Liver (tissue), 9 donors: Measurements from ENCODE around the gene RGP1. TPM values are rescaled to one million over a fixed set of nuclear protein-coding genes. Genes with fewer than 3 reads are reported as not detected.

ENCODE experiments used
- DNase-seq: peaks from one replicate; pipeline ENCODE4 v3.0.0-alpha.2; 2017; ENCODE audit warnings: low spot score
- H3K27ac ChIP-seq, 2 donors: one replicate each; pipeline ENCODE4 v1.7.0; 2013; ENCODE audit warnings: inconsistent platforms in 2 of 2, low read length in 2 of 2, control low read depth in 1 of 2, low read depth in 1 of 2, mild to moderate bottlenecking in 1 of 2
- H3K27me3 ChIP-seq, 4 donors: one replicate each; pipeline versions ENCODE4 v1.6.1 to v1.7.0; 2013; ENCODE audit warnings: low read length in 3 of 4, inconsistent platforms in 1 of 4, mild to moderate bottlenecking in 1 of 4, moderate library complexity in 1 of 4; ENCODE audit not compliant: control insufficient read depth in 4 of 4, insufficient read depth in 4 of 4
- H3K36me3 ChIP-seq, 4 donors: one replicate each; pipeline versions ENCODE4 v1.6.1 to v1.7.0; 2013; ENCODE audit warnings: low read length in 3 of 4, mild to moderate bottlenecking in 3 of 4, low read depth in 1 of 4, moderate library complexity in 1 of 4; ENCODE audit not compliant: control insufficient read depth in 4 of 4, insufficient read depth in 3 of 4
- H3K4me1 ChIP-seq, 4 donors: one replicate each; pipeline versions ENCODE4 v1.6.1 to v1.7.0; 2013; ENCODE audit warnings: low read length in 3 of 4, mild to moderate bottlenecking in 3 of 4, moderate library complexity in 1 of 4; ENCODE audit not compliant: control insufficient read depth in 4 of 4, insufficient read depth in 4 of 4
- H3K4me3 ChIP-seq, 3 donors: one replicate each; pipeline versions ENCODE4 v1.6.1 to v1.7.0; 2013; ENCODE audit warnings: low read length in 3 of 3, control low read depth in 1 of 3, low read depth in 1 of 3, mild to moderate bottlenecking in 1 of 3
- H3K9ac ChIP-seq, 2 donors: one replicate each; pipeline ENCODE4 v1.7.0; 2013; ENCODE audit warnings: low read length in 2 of 2, mild to moderate bottlenecking in 2 of 2, moderate library complexity in 2 of 2, control low read depth in 1 of 2, low read depth in 1 of 2
- H3K9me3 ChIP-seq, 4 donors: one replicate each; pipeline versions ENCODE4 v1.6.1 to v1.7.0; 2013; ENCODE audit warnings: low read length in 3 of 4; ENCODE audit not compliant: control insufficient read depth in 4 of 4
- EGR1 ChIP-seq, 2 donors: IDR thresholded peaks; 2 replicates each; pipeline ENCODE4 v1.6.1; 2016 to 2018; ENCODE audit warnings: antibody characterized with exemption in 2 of 2, low read depth in 2 of 2
- FOXA1 ChIP-seq: IDR thresholded peaks from 2 replicates; pipeline ENCODE4 v1.6.1; 2016; ENCODE audit warnings: antibody characterized with exemption
- FOXA2 ChIP-seq: IDR thresholded peaks from 2 replicates; pipeline ENCODE4 v1.6.1; 2016; ENCODE audit warnings: antibody characterized with exemption
- GABPA ChIP-seq, 2 donors: IDR thresholded peaks in 1 of 2; conservative IDR thresholded peaks in 1 of 2; 2 replicates each; pipeline ENCODE4 v1.6.1; 2016; ENCODE audit warnings: antibody characterized with exemption in 2 of 2, mild to moderate bottlenecking in 1 of 2, moderate library complexity in 1 of 2
- HNF4A ChIP-seq, 2 donors: conservative IDR thresholded peaks; 2 replicates each; pipeline ENCODE4 v1.6.1; 2016; ENCODE audit warnings: antibody characterized with exemption in 2 of 2, mild to moderate bottlenecking in 2 of 2
- HNF4G ChIP-seq: IDR thresholded peaks from 2 replicates; pipeline ENCODE4 v1.6.1; 2016; ENCODE audit warnings: antibody characterized with exemption
- JUND ChIP-seq, 2 donors: IDR thresholded peaks; 2 replicates each; pipeline ENCODE4 v1.6.1; 2016; ENCODE audit warnings: antibody characterized with exemption in 2 of 2
- NR2F2 ChIP-seq: IDR thresholded peaks from 2 replicates; pipeline ENCODE4 v1.6.1; 2016; ENCODE audit warnings: antibody characterized with exemption
- RAD21 ChIP-seq, 2 donors: IDR thresholded peaks; 2 replicates each; pipeline ENCODE4 v1.6.1; 2016; ENCODE audit warnings: antibody characterized with exemption in 2 of 2, mild to moderate bottlenecking in 2 of 2
- RXRA ChIP-seq, 2 donors: IDR thresholded peaks; 2 replicates each; pipeline ENCODE4 v1.6.1; 2017 to 2018; ENCODE audit warnings: antibody characterized with exemption in 2 of 2, mild to moderate bottlenecking in 1 of 2
- SP1 ChIP-seq: IDR thresholded peaks from 2 replicates; pipeline ENCODE4 v1.6.1; 2018; ENCODE audit warnings: antibody characterized with exemption, mild to moderate bottlenecking
- WGBS: extraction: QIAGEN DNeasy Blood & Tissue Kit; methylation state at CpG from one replicate; pipeline ENCODE4 v1.1.7; 2013; 5-methylcytosine and 5-hydroxymethylcytosine counted together
- polyA plus RNA-seq, 2 donors: library from polyadenylated mRNA; stranded (reverse) in 1 of 2; unstranded in 1 of 2; fragments of 200-250 nt in 1 of 2; fragments of >200 nt in 1 of 2; fragmentation: Nextera tagmentation in 1 of 2; extraction: Ambion mirVana in 1 of 2; gene quantifications; one replicate each; pipeline versions ENCODE4 v1.2.1 to v1.2.3, GENCODE V29; 2013 to 2015
- total RNA-seq, 2 donors: library from RNA; depleted of rRNA; stranded (reverse); fragments of >200 nt; gene quantifications; one replicate each; pipeline ENCODE4 v1.2.3, GENCODE V29; 2014
- TF ChIP-seq, protein P1 (sequence below): IDR thresholded peaks from 2 replicates; pipeline ENCODE4 v1.6.1; 2016; ENCODE audit warnings: antibody characterized with exemption
- TF ChIP-seq, protein P2 (sequence below): IDR thresholded peaks from 2 replicates; pipeline ENCODE4 v1.6.1; 2016; ENCODE audit warnings: antibody characterized with exemption
- TF ChIP-seq, protein P3 (sequence below): fragments of 150-350 bp; IDR thresholded peaks from 2 replicates; pipeline ENCODE4 v1.5.1; 2017; ENCODE audit warnings: improper control_type of control experiment, low read depth, low read length; ENCODE audit not compliant: missing input control
- TF ChIP-seq, protein P4 (sequence below): IDR thresholded peaks from 2 replicates; pipeline ENCODE4 v1.6.1; 2016; ENCODE audit warnings: antibody characterized with exemption, mild to moderate bottlenecking
- TF ChIP-seq, protein P5 (sequence below): IDR thresholded peaks from 2 replicates; pipeline ENCODE4 v1.6.1; 2016; ENCODE audit warnings: antibody characterized with exemption
- donor health status: healthy.
- donor health status: healthy.
- donor health status: healthy.
- donor health status: healthy.
- donor health status: healthy.

RGP1 gene
- total and polyA plus RNA-seq, 4 donors = 2.6 to 10.7 (median 5.9) TPM

DNA sequence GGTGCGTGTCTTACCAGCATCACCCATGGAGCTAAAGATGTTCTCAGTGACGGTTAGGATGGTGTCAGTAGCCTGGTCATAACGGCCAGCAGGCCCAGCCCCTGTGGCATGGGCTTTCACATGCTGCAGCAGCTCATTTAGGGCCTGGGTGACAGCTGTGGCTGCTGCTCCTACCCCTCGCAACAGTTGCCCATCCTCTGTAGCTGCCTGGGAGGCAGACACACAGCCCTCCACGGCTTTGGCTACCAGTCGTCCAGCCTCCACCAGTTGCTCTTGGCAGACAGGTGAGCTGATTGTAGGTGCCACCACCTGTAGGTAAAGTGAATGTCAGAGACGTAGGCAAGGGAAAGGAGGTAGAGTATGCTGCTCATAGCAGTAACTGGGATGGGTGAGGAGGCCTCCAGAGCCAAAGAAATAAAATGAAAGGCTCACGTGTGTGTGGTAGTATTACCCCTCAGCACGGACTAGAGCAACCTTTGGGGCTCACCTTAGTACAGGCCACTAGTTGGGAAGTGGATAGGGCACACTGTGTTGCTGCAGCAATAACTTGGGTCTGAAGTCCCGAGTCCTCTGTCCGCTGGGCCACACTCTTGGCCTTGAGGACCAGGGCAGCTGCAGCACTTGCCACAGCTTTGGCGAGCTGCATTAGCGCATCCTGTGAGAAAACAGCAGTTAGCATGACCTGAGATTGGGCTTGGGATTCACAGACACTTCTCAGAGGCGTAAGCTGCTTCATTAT lies 31.8 kb upstream of the RGP1 start:
- H3K36me3 ChIP-seq = peaks cover 61 to 98% (median 92%) of the 10 kb centered on the region in 4 donors
- H3K27me3 ChIP-seq = no peaks in the 10 kb centered on the region
- H3K9me3 ChIP-seq = no peaks in the 10 kb centered on the region
- no peak overlapping the region for H3K4me3 ChIP-seq
- TF ChIP-seq RXRA (IDR thresholded peaks at IDR 0.05) = no peak
- TF ChIP-seq, protein P1, sequence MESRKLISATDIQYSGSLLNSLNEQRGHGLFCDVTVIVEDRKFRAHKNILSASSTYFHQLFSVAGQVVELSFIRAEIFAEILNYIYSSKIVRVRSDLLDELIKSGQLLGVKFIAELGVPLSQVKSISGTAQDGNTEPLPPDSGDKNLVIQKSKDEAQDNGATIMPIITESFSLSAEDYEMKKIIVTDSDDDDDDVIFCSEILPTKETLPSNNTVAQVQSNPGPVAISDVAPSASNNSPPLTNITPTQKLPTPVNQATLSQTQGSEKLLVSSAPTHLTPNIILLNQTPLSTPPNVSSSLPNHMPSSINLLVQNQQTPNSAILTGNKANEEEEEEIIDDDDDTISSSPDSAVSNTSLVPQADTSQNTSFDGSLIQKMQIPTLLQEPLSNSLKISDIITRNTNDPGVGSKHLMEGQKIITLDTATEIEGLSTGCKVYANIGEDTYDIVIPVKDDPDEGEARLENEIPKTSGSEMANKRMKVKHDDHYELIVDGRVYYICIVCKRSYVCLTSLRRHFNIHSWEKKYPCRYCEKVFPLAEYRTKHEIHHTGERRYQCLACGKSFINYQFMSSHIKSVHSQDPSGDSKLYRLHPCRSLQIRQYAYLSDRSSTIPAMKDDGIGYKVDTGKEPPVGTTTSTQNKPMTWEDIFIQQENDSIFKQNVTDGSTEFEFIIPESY = no peak
- TF ChIP-seq HNF4A (conservative IDR thresholded peaks at IDR 0.05) = no peak
- TF ChIP-seq NR2F2 = no peak
- TF ChIP-seq, protein P2, sequence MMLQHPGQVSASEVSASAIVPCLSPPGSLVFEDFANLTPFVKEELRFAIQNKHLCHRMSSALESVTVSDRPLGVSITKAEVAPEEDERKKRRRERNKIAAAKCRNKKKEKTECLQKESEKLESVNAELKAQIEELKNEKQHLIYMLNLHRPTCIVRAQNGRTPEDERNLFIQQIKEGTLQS = no peak
- TF ChIP-seq, protein P3, sequence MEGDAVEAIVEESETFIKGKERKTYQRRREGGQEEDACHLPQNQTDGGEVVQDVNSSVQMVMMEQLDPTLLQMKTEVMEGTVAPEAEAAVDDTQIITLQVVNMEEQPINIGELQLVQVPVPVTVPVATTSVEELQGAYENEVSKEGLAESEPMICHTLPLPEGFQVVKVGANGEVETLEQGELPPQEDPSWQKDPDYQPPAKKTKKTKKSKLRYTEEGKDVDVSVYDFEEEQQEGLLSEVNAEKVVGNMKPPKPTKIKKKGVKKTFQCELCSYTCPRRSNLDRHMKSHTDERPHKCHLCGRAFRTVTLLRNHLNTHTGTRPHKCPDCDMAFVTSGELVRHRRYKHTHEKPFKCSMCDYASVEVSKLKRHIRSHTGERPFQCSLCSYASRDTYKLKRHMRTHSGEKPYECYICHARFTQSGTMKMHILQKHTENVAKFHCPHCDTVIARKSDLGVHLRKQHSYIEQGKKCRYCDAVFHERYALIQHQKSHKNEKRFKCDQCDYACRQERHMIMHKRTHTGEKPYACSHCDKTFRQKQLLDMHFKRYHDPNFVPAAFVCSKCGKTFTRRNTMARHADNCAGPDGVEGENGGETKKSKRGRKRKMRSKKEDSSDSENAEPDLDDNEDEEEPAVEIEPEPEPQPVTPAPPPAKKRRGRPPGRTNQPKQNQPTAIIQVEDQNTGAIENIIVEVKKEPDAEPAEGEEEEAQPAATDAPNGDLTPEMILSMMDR = no peak
- no peak for TF ChIP-seq EGR1 (IDR thresholded peaks at IDR 0.05; ENCODE audit: low read depth in 2 of 2)
- TF ChIP-seq, protein P4, sequence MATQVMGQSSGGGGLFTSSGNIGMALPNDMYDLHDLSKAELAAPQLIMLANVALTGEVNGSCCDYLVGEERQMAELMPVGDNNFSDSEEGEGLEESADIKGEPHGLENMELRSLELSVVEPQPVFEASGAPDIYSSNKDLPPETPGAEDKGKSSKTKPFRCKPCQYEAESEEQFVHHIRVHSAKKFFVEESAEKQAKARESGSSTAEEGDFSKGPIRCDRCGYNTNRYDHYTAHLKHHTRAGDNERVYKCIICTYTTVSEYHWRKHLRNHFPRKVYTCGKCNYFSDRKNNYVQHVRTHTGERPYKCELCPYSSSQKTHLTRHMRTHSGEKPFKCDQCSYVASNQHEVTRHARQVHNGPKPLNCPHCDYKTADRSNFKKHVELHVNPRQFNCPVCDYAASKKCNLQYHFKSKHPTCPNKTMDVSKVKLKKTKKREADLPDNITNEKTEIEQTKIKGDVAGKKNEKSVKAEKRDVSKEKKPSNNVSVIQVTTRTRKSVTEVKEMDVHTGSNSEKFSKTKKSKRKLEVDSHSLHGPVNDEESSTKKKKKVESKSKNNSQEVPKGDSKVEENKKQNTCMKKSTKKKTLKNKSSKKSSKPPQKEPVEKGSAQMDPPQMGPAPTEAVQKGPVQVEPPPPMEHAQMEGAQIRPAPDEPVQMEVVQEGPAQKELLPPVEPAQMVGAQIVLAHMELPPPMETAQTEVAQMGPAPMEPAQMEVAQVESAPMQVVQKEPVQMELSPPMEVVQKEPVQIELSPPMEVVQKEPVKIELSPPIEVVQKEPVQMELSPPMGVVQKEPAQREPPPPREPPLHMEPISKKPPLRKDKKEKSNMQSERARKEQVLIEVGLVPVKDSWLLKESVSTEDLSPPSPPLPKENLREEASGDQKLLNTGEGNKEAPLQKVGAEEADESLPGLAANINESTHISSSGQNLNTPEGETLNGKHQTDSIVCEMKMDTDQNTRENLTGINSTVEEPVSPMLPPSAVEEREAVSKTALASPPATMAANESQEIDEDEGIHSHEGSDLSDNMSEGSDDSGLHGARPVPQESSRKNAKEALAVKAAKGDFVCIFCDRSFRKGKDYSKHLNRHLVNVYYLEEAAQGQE = no peak
- no peak overlapping the region for H3K9ac ChIP-seq
- DNase-seq = no peak
- H3K4me1 ChIP-seq = no peaks in the 10 kb centered on the region
- whole genome bisulfite sequencing = 93% methylated on average over 14 of the region's 14 CpGs
- no peak overlapping the region for H3K27ac ChIP-seq

DNA sequence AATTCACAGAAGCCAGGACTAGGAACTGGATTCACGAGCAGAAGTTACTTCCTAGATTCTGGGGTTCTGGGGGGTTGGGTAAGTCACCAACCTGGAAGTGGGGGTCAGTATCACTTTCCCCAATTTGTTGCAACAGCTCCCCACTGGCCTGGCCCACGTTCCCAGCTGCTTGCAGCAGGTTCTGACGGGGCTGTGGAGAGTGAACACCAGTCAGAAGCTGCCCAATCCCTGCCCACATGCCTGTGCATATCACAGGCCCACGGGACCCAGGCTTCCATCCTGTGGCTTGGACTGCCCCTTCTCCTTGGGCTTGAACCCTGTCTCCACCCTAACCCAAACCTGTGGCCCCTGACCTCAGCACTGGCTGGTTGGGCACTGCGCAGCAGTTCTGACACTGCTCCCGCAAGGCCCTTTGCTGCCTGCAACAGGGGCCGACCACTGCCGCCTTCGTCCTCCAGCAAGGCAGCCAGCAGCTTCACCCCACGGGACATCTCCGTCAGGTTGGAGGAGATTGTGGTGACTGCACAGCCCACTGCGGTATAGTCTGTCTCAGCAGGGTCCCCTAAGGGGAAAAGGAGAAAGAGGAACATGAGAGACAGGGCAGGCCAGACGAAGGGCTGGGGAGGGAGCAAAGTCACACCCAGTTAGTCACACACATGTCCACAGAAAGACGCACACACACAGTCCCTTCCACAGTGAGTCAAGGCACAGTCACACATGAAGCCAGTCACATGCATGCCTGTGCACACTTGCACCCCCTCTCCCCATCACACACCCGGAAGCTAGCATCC lies 30.2 kb upstream of the RGP1 start:
- no peak for DNase-seq
- peaks cover 53 to 97% (median 96%) of the 10 kb centered on the region in 4 donors for H3K36me3 ChIP-seq
- no peak overlapping the region for H3K27ac ChIP-seq
- no peak overlapping the region for H3K4me3 ChIP-seq
- no peaks in the 10 kb centered on the region for H3K9me3 ChIP-seq
- H3K27me3 ChIP-seq = no peaks in the 10 kb centered on the region
- H3K4me1 ChIP-seq = no peaks in the 10 kb centered on the region
- no peak overlapping the region for H3K9ac ChIP-seq
- WGBS = 92% methylated on average over 15 of the region's 15 CpGs
- TF ChIP-seq SP1 (no peak), EGR1 (IDR thresholded peaks at IDR 0.05; ENCODE audit: low read depth in 2 of 2) (no peak), GABPA (IDR thresholded peaks at IDR 0.05 in 1 of 2, conservative IDR thresholded peaks at IDR 0.05 in 1 of 2) (no peak), RAD21 (IDR thresholded peaks at IDR 0.05) (no peak), HNF4G (no peak), NR2F2 (no peak), FOXA1 (no peak), FOXA2 (no peak), JUND (IDR thresholded peaks at IDR 0.05) (no peak)
- TF ChIP-seq, protein P5, sequence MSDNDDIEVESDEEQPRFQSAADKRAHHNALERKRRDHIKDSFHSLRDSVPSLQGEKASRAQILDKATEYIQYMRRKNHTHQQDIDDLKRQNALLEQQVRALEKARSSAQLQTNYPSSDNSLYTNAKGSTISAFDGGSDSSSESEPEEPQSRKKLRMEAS = no peak
- TF ChIP-seq, protein P4 = no peak
- TF ChIP-seq, protein P1 = no peak
